COLO829 (cell line): ENCODE results near the gene TMSB10.
"Not testable (repeated sequence)": the region's sequence is repeated elsewhere in the genome, so short reads cannot be mapped to it uniquely, and the experiment has no call there.

Experiments
- DNase-seq: peaks from one replicate; pipeline ENCODE4 v3.0.0; 2012; ENCODE audit warnings: low spot score

Gene TMSB10

DNA sequence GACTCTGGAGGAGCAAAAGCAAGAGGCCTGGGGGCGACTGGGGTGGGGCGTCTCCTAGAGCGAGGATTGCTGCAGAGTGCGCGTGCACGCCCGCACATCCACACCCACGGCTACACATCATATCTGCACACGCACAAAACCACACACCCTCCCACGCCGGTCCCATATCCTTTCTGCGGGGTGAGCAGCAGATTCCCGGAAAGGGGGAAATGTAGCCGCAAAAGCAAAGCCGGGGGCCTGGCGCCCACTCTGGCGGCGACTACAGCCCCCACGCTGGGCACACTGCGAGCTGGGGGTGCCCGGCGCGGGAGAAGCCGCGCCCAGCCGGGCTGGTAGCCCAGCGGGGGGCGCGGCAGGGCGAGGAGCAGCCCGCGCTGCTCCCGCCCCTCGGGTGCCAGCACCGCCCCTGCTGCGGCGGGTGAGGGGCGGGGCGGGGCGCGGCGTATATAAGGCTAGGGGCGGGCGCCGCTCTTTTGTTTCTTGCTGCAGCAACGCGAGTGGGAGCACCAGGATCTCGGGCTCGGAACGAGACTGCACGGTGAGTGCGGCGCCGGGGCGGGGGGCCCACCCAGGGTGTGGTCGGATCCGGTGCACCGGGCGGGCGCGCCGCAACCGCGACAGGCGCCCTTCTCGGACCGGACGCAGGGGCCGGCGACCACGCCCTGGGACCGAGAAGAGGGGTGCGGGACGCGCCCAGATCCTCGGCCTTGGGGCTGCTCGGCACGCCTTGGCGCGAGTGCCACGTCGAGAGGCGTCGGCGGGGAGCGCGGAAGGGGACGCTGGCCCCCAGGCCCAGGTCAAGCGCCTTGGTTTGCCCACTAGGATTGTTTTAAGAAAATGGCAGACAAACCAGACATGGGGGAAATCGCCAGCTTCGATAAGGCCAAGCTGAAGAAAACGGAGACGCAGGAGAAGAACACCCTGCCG is at the start of gene TMSB10:
Gene TMSB10 (plus strand): TSS at position 476 of the 927 bp plus-strand sequence.
- peak; percentile 82 for DNase-seq

DNA sequence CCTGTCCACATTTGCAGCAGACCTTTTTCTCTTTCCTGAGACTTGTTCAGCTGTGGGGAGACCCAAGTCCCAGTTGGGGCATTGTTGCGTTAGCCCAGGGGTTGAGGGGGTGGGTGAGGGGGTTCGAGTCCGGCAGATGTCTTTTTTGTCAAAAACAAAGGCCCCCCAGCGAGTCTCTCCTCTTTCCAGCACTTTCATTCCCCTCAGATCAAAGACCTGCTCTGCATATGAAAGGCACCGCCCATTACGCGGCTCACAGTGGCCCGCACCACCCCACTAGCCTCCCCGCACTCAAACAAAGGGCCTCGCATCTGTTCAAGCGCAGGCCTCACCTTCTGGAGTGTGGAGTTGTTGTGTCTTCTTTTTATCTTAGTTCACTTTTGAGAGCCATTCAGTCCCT is 49.7 kb upstream of the TMSB10 start:
- DNase-seq: no peak

DNA sequence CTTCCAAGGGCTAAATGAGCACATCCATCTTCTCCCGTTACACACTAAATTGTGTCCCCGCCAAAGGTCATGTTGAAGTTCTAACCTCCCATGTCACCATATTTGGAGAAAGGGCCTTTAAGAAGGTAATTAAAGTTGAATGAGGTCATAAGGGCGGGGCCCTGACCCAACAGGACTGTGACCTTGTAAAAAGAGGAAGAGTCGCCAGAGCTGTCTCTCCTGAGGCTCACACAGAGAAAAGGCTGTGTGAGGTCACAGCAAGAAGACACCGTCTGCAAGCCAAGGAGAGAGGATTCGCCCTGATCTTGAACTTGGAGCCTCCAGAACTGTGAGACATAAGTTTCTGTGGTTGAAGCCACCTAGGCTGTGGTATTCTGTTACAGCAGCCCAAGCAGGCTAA is 48.7 kb upstream of the TMSB10 start:
- no peak for DNase-seq

DNA sequence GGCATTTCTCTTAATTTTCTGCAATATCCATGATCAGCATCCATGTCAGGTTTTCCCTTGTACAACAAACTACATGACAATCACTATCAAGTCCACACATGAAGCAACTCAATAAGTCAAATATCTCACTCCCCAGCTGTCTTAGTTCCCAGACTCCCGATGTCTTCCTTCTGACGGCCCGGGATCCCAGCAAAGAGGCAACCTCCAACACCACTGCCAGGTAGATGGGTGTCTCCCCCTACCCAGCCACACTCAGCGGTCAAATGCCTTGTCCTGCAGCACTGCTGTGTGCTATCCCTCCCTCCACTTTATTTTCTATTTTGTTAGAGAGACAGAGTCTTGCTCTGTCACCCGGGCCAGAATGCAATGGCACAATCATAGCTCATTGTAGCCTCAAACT is 47.9 kb upstream of the TMSB10 start:
- DNase-seq: no peak

DNA sequence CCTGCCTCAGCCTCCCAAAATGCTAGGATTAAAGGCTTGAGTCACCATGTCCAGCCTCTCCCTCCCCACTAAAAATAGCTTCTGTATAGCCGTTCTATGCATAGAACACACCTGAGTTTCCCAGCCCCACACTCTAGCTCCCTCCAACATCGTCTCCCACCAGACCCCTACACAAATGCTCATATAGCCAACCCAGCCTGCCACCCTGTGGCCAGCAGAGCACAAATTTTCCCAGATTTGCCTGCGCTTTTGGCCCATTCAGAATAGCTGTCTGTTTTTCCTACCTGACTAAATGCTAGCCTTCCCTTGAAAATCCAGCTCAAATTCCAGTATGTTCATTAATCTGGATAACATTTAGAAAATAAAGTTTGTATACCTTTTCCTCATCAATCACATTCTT is 47.3 kb upstream of the TMSB10 start:
- DNase-seq: no peak

DNA sequence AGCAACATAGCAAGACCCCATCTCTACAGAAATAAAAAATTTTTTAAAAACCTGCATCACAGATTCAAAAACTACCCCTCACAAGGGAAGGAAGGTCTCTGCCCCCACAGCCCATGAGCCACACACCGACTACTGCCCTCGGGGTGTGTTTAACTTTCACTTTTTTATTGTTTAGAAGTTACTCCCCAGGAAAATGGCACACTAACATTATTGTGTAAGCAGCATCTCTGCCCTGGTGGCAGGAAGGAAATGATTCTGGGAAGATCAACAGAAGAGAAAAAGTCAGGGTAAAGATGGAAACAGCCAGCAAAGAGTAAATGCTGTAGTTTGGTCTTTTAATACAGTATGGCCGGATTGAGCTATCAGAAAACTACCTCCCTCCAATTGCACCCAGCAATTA is 46.5 kb upstream of the TMSB10 start:
- DNase-seq: no peak

DNA sequence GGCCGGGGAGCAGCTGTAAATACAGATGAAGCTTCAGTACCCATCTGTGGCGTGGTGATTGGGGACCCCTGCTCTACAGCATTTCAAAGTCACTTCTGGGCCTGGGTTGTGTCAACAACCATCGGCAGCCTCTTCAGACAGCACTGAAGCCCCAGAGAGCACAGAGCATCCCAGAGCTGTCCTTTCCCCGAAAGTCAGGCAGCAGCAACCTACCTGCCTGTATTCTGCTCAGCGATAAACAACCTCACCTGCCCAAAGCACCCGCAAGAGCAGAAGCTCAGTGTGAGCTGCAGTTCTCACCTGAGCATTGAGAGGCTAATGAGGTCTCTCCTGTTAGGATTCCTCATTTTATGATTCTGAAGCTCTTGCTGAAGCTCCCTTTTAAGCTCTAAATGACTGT is 43.9 kb upstream of the TMSB10 start:
- DNase-seq: no peak

DNA sequence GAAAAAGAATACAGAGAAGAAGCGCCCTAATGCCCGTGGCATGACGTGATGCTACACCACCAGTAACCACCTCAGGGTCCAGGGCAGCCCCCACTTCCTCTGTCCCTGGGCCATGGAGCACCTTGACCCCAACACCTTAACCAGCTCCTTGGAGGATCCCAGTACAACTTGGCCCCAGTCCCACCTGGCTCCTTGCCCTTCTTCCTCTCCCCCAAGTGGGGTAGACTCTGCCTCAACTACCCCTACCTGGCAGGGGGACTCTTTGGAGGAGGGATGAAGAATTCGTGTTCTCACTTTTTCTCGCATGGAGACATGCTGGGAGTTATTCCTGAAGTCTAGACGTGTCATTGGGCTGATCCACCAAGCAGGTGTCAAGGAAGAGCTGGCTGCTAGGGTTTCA is 43.5 kb upstream of the TMSB10 start:
- no peak for DNase-seq

DNA sequence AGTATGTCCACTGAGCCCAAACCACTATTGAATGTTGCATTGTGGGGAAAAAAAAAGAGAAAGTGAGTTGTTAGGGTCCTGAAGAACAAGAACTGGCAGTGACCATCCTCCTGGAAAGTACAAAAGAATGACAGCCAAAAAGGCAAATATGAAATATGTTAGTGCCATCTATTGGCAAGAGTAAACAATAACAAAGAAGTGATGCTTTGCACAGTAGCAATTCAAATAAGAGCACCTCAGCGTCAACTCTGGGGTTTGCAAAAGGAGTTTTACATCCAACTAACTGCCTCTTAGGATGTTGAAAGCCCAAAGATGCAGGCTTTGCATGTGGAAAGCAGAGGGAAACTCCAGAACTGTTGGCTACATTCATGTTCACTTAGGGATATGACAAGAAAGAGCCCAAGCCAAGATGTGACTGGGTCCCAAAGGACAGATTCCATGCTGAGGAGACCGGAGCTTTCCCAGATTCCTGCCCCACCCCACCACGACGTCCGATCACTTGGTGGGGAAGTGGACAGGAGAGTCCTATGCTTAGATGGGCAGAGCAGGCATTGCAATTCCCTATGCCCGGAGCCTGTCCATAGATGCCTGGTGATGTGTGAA is 40.2 kb upstream of the TMSB10 start:
- peak; percentile 59 for DNase-seq

DNA sequence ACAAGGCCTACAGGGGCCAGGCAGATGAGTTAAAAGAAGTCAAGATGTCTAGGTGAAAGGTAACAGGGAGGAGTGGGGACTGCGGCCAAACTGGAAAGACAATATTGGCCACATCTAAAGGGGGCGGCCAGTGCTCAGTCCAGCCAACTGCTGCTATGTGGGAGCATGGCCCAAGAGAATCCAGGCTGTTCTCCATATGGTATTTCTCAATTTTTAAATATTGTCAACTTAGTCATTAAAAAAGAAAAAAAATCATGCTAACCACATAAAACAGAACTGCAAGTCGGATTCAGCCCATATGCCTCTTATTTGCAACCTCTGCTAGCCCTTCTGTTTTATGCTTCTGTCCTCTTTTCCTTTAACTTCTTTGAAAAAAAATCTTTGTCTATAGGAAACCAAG is 39.3 kb upstream of the TMSB10 start:
- no peak for DNase-seq

DNA sequence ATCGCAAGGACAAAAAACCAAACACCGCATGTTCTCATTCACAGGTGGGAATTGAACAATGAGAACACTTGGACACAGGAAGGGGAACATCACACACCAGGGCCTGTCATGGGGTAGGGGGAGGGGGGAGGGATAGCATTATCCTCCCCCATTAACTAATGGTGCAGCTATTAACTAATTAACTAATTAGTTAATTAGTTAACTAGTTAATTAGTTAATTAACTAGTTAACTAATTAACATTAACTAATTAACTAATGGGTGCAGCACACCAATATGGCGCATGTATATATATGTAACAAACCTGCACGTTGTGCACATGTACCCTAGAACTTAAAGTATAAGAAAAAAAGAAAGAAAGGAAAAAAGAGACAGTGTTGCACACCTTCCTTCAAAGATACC is 37.1 kb upstream of the TMSB10 start:
- not testable (repeated sequence) for DNase-seq

DNA sequence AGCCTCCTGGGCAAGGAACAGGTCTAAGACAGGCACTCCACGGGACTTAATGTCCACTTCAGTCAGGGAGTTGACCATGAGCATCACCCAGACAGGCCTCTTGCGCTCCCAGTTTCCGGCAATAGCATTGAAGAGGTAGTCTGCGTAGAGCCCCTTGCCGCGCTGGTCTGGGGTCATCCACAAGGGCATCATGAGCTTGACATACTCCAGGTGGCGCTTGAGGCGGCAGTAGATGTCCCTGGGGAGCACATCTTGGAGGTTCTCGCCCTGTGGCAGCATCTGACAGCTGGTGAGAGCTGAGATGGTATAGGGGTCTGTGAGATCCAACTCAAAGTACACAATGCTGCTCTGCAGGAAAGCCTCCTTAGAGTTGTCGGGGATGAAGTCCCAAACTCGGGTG is 35.1 kb upstream of the TMSB10 start:
- no peak for DNase-seq

DNA sequence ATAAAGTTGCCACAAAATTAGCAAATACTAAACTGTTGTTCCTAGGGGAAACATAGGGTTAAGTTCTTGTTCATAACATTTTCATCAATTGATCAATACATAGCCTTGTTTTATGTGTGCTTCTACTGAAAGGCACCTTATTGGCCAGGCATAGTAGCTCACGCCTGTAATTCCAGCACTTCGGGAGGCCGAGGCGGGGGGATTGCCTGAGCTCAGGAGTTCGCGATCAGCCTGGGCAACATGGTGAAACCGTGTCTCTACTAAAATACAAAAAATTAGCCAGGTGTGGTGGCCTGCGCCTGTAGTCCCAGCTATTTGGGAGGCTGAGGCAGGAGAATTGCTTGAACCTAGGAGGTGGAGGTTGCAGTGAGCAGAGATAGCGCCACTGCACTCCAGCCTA is 32.8 kb upstream of the TMSB10 start:
- not testable (repeated sequence) for DNase-seq

DNA sequence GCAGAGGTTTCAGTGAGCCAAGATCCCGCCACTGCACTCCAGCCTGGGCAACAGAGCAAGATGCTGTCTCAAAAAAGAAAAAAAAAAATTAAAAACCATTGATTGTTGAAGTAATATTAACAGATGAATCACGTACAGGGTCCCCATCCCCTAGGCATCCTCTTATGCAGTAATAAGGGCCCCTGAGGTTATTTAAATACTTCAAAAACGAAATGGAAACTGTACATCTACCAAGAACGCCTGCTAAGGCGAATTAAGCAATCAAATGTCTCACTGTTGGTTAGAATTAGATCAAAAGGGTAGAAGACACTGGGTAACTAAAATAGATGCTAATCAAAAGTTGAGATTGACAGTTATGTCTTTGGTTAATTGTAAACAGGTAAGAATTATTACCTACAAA is 32.1 kb upstream of the TMSB10 start:
- DNase-seq: no peak

DNA sequence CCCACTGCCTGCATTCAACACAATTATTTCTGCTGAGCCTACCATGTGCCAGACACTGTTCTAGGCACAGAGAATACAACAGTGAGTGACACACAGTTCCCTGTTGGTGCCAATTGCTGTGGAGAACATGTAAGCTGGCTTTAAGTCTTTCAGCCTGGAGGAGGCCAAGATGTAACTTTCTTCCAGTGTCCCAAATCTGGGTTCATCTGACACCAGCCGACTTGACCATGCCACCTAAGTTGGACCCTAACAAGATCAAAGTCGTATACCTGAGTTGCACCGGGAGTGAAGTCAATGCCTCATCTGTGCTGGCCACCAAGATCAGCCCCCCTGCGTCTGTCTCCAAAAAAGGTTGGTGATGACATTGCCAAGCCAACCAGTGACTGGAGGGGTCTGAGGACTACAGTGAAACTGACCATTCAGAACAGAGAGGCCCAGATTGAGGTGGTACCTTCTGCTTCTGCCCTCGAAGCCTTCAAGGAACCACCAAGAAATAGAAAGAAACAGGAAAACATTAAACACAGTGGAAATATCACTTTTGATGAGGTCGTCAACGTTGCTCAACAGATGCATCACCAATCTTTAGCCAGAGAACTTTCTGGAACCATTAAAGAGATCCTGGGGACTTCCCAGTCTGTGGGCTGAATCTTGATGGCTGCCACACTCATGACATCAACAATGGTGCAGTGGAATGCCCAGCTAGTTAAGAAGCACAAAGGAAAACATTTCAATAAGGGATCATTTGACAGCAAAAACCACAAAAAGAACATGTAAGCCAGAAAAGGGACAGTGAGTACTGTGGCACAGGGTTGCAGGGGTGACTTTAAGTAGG is 30.9 kb upstream of the TMSB10 start:
- DNase-seq: no peak

DNA sequence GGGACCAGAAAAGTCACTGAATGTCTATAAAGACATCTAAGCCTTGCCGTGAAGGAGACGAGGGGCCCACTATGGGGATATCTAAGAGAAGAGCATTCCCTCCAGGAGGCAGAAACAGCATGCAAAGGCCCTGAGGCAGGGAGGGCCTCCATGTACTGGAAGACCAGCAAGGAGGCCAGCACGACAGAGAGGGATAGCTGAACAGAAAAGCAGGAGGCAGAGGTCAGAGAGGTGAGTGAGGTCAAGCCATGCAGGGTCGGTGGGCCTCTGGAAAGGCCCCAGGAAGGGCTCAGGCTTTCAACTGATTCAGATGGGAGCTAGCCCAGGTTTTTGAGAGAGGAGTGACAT is 30.3 kb upstream of the TMSB10 start:
- DNase-seq: no peak

DNA sequence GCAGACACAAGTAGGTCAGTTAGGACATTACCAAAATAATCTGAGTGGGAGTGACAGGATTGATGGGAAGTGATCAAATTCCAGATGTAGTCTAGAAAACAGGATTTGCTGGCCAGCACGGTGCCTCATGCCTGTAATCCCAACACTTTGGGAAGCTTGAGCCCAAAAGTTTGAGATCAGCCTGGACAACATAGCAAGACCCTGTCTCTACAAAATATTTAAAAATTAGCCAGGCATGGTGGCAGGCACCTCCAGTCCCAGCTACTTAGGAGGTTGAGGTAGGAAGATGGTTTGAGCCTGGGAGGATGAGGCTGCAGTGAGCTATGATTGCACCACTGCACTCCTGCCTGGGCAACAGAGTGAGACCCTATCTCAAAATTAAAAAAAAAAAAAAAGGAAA is 29.8 kb upstream of the TMSB10 start:
- DNase-seq: not testable (repeated sequence)

DNA sequence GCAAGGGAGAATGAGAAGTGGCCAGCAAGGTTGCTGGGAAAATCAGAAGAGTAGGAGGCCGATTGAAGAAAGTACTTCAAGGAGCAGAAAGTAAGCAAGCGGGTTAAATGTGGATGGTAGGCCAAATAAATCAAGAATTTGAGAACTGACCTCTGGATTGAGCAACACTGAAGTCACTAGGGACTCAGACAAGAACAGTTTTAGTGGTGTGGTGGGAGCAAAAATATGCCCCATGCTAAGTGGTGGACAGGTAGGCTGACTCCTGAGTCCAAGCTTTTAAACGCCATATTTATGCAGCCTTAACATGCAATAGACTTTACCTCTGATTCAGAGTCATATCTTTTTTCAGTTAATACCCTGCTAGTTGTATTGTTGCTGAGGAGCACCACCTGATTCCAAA is 29.1 kb upstream of the TMSB10 start:
- DNase-seq: no peak

DNA sequence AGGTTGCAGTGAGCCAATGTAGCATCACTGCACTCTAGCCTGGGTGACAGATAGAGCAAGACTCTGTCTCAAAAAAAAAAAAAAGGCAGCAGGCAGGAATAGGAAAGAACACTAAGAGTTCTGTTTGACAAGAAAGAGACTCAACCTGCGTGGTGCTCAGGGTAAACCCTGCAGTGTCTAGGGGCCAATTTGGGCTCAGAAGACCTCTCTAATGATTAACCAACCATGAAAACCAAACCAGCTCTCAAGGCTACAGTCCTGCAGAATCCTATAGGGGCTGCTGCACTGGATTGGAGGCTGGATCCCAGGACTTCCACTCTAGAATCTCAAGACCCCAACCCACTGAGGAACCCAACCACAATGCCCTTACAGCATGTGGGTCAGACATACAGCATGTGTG is 27.0 kb upstream of the TMSB10 start:
- no peak for DNase-seq

DNA sequence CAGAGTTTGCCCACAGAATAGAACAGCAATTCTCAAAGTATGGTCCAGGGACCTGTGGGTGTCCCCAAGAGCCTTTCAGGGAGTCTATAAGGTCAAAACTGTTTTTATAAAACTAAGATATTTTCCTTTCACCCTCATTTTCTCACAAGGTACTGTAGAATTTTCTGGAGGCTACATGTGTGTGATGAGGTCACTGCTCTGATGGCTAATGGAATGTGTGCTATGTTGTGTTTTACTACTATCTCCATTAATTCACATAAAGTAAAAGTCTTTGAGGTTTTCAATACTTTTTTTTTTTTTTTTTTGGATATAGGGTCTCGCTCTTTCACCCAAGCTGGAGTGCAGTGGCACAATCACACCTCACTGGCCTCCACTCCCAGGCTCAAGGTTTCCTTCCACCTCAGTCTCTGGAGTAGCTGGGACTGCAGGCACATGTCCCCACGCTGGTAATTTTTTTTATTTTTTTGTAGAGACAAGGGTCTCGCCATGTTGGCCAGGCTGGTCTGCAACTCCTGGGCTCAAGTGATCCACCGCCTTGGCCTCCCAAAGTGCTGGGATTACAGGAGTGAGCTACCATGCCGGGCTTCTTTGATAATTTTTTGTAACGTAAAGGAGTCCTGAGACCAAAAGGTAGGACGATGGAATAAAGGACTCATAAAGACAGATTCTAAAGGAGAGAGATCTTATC is 26.4 kb upstream of the TMSB10 start:
- no peak for DNase-seq

DNA sequence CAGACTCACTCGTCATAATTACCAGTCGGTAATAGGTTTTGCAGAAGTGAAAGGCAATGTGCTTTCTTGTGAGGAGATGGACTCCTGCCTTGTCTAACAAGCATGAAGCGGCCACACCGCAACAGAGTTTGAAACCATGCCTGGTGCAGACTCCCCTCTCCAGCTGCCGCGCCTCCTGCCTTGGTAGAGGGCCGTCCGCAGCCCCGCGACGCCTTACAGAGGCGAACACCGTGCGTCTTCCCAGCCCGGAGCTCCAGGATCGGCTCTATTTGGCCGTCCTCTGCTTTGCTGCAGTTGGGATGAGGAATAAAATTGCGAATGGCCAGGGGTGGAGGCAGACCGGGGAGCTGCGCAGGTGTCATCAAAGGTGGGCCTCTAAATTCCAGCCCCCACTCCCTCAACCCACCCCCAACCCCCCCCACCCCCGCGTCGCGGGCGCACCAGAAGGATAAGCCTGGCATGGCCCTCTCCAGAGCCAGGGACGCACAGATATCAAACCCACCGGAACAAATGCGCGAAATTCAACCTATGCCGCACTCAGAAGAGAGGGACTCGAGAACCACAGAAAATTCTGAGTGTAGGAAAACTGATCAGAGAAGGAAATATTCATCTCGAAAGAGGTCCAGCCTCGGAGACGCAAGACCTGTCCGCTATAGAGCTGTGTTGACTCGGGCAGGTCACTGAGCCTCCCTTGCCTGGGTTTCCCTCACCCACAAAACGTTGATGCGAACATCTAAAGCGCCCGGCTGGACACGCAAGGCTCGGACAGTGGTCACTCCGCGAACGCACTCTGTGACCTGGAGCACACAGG is 25.7 kb upstream of the TMSB10 start:
- no peak for DNase-seq

DNA sequence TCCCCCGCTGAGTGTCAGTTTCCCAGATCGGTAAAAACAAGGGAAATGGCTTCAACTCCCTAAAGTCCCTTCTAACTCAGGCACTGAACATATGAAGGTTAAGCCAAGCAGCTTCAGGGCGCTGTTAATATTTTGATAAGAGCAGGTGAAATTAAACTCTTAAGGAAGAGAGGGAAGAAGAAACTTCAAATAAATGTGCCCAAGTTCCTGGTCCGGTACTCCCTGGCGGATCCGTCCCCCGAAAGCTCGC is 25.1 kb upstream of the TMSB10 start:
- DNase-seq: no peak
